Stimulated activated CD4-positive, alpha-beta T cell treated with anti-CD3 and anti-CD28 coated beads, Interleukin-1b, Interleukin-23, amount 100 ng/mL, for 1 hour (primary cell): Measurements from ENCODE around the gene TENT4A.
A peak's percentile ranks its signal among the peaks of the same experiment; 100 is the strongest.
"Not testable (repeated sequence)": the region's sequence is repeated elsewhere in the genome, so short reads cannot be mapped to it uniquely, and the experiment has no call there.

Experiments
- DNase-seq, 2 donors: peaks; one replicate each; pipeline ENCODE4 v3.0.0-alpha.2; 2020; ENCODE audit warnings: low read depth in 2 of 2

TENT4A gene

DNA sequence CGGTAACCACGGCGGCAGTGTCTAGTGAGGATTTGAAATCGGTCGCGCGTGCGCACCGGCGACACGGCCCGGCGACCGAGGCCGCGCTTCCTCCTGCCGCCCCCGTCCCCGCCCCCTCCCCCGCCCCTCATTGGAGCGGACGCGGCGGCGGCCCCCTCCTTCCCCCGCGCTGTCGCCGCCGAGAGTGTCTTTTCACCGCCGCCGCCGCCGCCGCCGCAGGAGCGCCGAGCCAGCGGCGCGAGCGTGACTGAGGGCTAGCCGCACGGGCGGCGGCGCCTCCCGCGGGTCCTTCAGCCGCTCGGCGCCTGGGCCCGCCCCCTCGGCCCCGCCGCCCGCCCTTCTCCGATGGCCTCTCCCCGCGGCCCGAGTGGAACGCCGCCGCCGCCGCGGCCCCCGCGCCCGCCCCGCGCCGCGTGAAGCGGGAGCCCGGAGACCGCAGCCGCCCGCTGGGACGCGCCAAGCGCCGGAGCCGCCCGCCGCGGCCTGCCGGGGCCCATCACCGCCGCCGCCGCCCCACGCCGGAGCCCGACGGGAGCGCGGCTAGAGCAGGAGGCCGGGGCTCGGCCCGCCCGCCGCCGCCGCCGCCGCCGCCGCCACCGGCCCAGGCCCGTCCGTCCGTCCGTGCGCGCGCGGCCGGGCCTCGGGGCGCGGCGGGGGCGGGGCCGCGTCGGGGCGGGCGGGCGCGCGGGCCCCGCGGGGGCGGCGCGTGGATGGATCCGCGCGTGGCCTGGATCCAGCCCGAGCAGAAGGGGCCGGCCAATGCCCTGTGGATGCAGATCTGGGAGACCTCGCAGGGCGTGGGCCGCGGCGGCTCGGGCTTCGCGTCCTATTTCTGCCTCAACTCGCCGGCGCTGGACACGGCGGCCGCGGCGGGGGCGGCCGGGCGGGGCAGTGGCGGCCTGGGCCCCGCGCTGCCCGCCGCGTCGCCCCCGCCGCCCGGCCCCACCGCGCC, at the start of gene TENT4A:
TSS of gene TENT4A (plus strand) at position 159 of the 952 bp plus-strand sequence. CDS start at position 711, 552 bp downstream.
- peak in 1 of 2 donors; percentile 96 for DNase-seq

DNA sequence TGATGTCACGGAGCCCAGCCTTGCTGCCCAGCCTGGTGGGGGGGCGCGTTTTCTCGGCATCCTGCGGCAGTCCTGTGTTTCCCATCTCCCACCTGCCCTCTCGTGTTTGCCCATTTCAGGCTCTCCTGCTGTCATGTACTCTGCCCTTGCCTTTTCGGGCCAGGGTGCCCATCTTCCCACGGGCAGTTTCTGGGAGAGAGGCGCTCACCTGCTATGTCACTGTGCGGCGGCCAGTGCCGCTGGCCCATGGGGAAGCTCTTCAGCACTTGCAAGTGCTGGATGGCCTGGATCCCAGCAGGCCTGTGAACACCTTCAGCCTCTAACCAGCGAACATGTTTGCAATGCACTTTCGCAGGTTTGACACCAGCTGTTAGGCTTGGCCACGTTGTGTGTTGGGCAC, 46.5 kb upstream of the TENT4A start:
- no peak for DNase-seq

GRCh38 chr5:6667648-6668047, 45.6 kb upstream of the TENT4A start:
- DNase-seq: no peak

DNA sequence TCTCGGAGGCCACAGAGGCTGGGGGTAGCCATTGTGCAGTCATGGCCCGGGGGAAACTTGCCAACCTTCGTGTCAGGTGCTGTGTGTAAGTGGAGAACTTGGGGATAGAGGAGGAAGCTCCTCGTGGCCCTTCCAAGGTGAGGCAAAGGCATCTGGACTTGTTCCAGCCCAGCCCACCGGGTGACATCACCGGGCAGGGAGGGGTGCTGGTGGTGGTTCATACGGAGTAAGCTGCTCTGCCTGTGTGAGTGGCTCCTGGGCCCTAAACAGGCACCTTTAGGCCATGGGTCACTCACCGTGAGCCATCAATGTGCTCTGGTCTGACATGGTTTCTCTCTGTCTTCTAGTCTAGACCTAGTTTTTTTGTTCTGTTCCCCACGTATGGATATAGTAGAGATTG, 44.5 kb upstream of the TENT4A start:
- DNase-seq: not testable (repeated sequence)

DNA sequence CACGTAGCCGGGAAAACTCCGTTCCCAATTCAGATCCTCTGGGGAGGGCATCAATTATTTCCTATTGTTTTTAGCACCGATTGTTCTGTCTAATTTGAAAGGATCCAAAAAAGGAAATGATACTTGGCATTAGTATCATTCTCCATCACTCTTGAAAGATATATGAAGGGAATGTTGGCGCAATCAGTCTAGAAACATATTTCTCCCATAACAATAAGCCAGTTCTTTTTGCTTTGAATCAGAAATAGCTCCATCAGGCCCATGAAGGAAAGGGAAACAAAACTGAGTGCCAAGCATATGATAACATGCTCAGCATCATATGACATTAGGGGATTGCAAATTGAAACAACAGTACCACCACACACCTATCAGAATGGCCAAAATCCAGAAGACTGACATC, 40.2 kb upstream of the TENT4A start:
- DNase-seq: no peak

DNA sequence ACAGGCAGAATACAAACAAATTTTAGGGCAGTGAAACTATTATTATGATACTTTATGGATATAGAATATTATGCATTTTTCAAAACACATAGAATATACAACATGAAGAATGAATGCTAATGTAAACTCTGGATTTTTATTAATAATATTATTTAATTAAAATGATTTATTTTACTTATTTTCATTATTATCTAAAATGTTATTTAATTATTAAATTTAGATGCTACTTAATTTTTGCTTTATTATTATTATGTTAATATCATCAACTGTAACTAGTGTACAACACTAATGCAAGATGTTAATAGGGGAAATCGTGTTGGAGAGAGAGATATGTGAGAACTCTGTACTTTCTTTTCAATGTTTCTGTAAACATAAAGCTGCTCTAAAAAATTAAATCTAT, 39.3 kb upstream of the TENT4A start:
- no peak for DNase-seq

- no peak for DNase-seq
These were observed 38.8 kb upstream of the TENT4A start for GRCh38 chr5:6674421-6674820.

GRCh38 chr5:6674886-6675285, 38.3 kb upstream of the TENT4A start:
- DNase-seq: no peak

GRCh38 chr5:6675784-6676491, 37.3 kb upstream of the TENT4A start:
- no peak for DNase-seq

GRCh38 chr5:6676702-6677101, 36.5 kb upstream of the TENT4A start:
- DNase-seq: no peak

DNA sequence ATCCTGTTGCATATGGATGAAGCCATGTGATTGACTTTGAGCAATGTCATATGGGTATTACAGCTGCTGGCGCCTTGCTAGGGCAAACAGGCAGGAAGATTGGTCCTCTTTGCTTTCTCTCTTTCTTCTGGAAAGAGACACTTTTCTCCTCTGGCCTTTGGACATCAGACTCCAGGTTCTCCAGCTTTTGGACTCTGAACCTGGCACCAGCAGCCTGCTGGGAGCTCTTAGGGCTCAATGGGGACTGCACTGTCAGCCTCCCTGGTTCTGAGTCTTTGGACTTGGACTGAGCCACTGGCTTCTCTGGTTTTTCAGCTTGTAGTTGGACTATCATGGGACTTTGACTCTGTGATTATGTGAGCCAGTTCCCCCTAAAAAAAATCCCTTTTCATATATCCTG, 34.8 kb upstream of the TENT4A start:
- DNase-seq: no peak

- DNase-seq: no peak
These were observed 32.3 kb upstream of the TENT4A start for GRCh38 chr5:6680922-6681321.

DNA sequence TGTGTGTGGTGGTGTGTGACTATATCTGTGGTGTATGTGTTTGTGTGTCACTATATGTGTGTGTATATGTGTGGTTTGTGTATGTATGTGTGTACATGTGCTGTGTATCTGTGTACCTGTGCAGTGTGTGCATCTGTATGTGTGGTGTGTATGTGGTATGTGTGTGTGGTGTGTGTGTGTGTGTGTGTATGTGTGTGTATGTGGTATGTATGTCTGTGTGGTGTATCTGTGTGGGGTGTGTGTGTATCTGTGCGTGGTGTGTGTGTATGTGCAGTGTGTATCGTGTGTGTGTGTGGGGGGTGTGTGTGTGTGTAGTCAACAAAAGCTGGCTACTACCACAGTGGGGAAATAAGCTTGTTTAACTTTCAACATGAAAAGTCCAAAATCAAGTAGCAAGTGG, 31.6 kb upstream of the TENT4A start:
- no peak for DNase-seq

- no peak for DNase-seq
These were observed 31.0 kb upstream of the TENT4A start for GRCh38 chr5:6682239-6682638.

DNA sequence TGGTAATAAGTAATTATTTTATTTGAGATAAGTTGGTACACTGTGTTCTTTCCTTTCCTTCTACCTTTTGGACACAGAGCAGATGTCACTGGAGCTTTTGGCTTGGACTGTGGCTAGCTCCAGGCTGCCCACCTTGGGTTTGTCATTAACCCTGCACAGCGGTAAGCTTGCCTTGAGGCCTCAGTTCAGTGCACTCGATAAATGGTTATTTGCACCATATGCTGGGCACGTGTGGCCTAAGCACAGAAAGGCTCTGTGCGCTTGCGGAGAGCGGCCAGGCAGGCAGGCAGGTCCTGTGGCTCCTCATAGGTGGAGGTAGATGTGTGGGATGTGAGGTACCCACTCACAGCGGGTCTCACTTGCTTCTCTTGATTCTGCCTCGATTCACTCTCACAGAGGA, 30.0 kb upstream of the TENT4A start:
- DNase-seq: no peak

- DNase-seq: no peak
These were observed 29.2 kb upstream of the TENT4A start for GRCh38 chr5:6684075-6684474.

GRCh38 chr5:6686501-6686900, 26.7 kb upstream of the TENT4A start:
- DNase-seq: no peak

GRCh38 chr5:6686915-6687409, 26.3 kb upstream of the TENT4A start:
- no peak for DNase-seq

DNA sequence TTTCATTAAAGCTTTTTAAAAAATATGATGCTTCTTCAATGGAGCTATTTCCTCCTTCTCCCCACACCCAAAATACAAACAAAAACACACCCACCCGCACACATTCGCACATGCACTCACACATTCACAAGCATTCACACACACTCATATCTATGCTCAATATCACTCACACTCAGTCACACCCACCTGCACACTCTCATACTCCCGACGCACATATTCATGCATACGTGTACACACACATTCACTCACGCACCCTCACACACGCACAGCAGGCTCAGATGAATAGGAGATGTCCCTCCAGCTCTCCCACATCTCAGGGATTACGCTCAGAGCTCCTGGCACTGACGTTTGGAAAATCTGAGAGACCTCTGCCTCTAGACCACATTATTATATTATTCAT, 25.7 kb upstream of the TENT4A start:
- no peak for DNase-seq

DNA sequence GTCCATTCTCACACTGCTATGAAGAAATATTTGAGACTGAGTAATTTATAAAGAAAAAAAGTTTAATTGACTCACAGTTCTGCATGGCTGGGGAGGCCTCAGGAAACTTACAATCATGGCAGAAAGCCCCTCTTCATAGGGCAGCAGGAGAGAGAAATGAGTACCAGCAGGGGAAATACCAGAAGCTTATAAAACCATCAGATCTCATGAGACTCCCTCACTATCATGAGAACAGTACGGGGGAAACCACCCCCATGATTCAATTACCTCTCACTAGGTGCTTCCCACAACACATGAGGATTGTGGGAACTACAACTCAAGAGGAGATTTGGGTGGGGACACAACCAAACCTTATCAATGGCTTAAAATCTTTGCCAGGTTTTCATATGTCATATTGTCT, 20.3 kb upstream of the TENT4A start:
- no peak for DNase-seq

GRCh38 chr5:6698696-6699095, 14.5 kb upstream of the TENT4A start:
- DNase-seq: no peak

- no peak for DNase-seq
These were observed 13.9 kb upstream of the TENT4A start for GRCh38 chr5:6699357-6699756.
